ENCODE results near the gene LRP1-AS.

GRCh38 chr12:57196956-57197355 lies 49.5 kb upstream of the LRP1-AS start:
- TF ChIP-seq EZH2 (IDR thresholded peaks at IDR 0.05; ENCODE audit: low read length) (no peak), CTCF (optimal IDR thresholded peaks at IDR 0.05 in 1 of 3, IDR thresholded peaks at IDR 0.05 in 1 of 3, conservative IDR thresholded peaks at IDR 0.05 in 1 of 3; ENCODE audit: extremely low read depth in 1 of 3, insufficient read depth in 2 of 3, low read length in 3 of 3) (no peak)

Measured in keratinocyte (primary cell).